ENCODE data around the gene RGS9BP. TPM values are rescaled to one million over a fixed set of nuclear protein-coding genes. Genes with fewer than 3 reads are reported as not detected.

RGS9BP gene
- total and polyA plus RNA-seq, 2 experiments from 2014 or later = 0.83 TPM; not detected in 1

- H3K4me1 ChIP-seq (ENCODE audit: insufficient read depth) = peaks cover 14% of the 10 kb centered on the region; the same call in 1 of the 2 replicates
- TF ChIP-seq REST (IDR thresholded peaks at IDR 0.05; ENCODE audit: unreplicated experiment) (no peak), EZH2 (IDR thresholded peaks at IDR 0.05; ENCODE audit: low read depth, unreplicated experiment) (peak; percentile 50), CTCF (conservative IDR thresholded peaks at IDR 0.05; ENCODE audit: low read depth in 2 of 2) (no peak)
- H3K27ac ChIP-seq (ENCODE audit: low read depth) = no peak overlapping the region
- Mint-ChIP-seq H3K27me3 (ENCODE audit: insufficient read depth, low read depth, poor library complexity) (peaks cover 36% of the 10 kb centered on the region), H3K36me3 (ENCODE audit: low read depth) (no peaks in the 10 kb centered on the region; the same call in 2 of the 3 replicates), H3K9me3 (peaks cover 3% of the 10 kb centered on the region; the same call in 1 of the 3 replicates), H3K27ac (no peak overlapping the region), H3K4me1 (peaks cover 24% of the 10 kb centered on the region), H3K4me3 (peak overlapping the region; percentile 55)
- ATAC-seq (no peak), DNase-seq (ENCODE audit: low spot score) (no peak)
- no peaks in the 10 kb centered on the region for H3K9me2 ChIP-seq (ENCODE audit: insufficient read depth)
- H3K27me3 ChIP-seq (ENCODE audit: insufficient read depth) = peaks cover 45% of the 10 kb centered on the region
- peak overlapping the region; percentile 88 for H3K4me2 ChIP-seq
- H3K4me3 ChIP-seq = peak overlapping the region; percentile 85
- H3K36me3 ChIP-seq (ENCODE audit: insufficient read depth) = no peaks in the 10 kb centered on the region
- peak overlapping the region; percentile 90; the same call in 1 of the 2 replicates for H2AFZ ChIP-seq
- peaks cover 25% of the 10 kb centered on the region for H3K79me2 ChIP-seq (replicated peaks; ENCODE audit: insufficient read depth)
- 0 out of 2 replicates have a peak, but pooled peaks cover 5% of the 10 kb centered on the region for H3F3A ChIP-seq (replicated peaks; ENCODE audit: low read depth)
- peaks cover 13% of the 10 kb centered on the region for H4K20me1 ChIP-seq (replicated peaks; ENCODE audit: insufficient read depth)
Measured at GRCh38 chr19:32676895-32677359, 1.3 kb downstream of the RGS9BP start.

GRCh38 chr19:32677657-32678056, 2.0 kb downstream of the RGS9BP start:
- H3K27ac ChIP-seq (ENCODE audit: low read depth) = no peak overlapping the region
- peak; percentile 54 for DNase-seq (ENCODE audit: low spot score)
- no peak for TF ChIP-seq STAT1 (IDR thresholded peaks at IDR 0.05; ENCODE audit: unreplicated experiment)
- TF ChIP-seq EZH2 (IDR thresholded peaks at IDR 0.05; ENCODE audit: low read depth, unreplicated experiment) = no peak
- no peak for TF ChIP-seq NANOG (IDR thresholded peaks at IDR 0.05; ENCODE audit: borderline replicate concordance)
- TF ChIP-seq CTCF (conservative IDR thresholded peaks at IDR 0.05; ENCODE audit: low read depth in 2 of 2) = no peak; a peak in 1 of 4 replicates

More at GRCh38 chr19:32677657-32678056, 2.0 kb downstream of the RGS9BP start:
- H3K27me3 Mint-ChIP-seq (ENCODE audit: insufficient read depth, low read depth, poor library complexity) = peaks cover 35% of the 10 kb centered on the region
- Histone ChIP-seq H2AFZ (0 out of 2 replicates have a peak overlapping the region, but pooled peaks have one; percentile 2), H3K79me2 (replicated peaks; ENCODE audit: insufficient read depth) (peaks cover 18% of the 10 kb centered on the region), H3K36me3 (ENCODE audit: insufficient read depth) (no peaks in the 10 kb centered on the region), H3K9me2 (ENCODE audit: insufficient read depth) (no peaks in the 10 kb centered on the region), H3K4me2 (peak overlapping the region; percentile 88), H4K20me1 (replicated peaks; ENCODE audit: insufficient read depth) (peaks cover 13% of the 10 kb centered on the region), H3K27me3 (ENCODE audit: insufficient read depth) (peaks cover 45% of the 10 kb centered on the region), H3K4me1 (ENCODE audit: insufficient read depth) (peaks cover 14% of the 10 kb centered on the region; the same call in 1 of the 2 replicates), H3K4me3 (peak overlapping the region; percentile 85; the same call in 1 of the 2 replicates), H3F3A (replicated peaks; ENCODE audit: low read depth) (0 out of 2 replicates have a peak, but pooled peaks cover 5% of the 10 kb centered on the region)
- peaks cover 22% of the 10 kb centered on the region for H3K4me1 Mint-ChIP-seq
- peak overlapping the region; percentile 55 for H3K4me3 Mint-ChIP-seq
- H3K36me3 Mint-ChIP-seq (ENCODE audit: low read depth) = no peaks in the 10 kb centered on the region; the same call in 2 of the 3 replicates
- peaks cover 3% of the 10 kb centered on the region; the same call in 1 of the 3 replicates for H3K9me3 Mint-ChIP-seq
- peak; percentile 5 for ATAC-seq
- H3K27ac Mint-ChIP-seq = no peak overlapping the region
